K562 (cell line): ENCODE data around the gene ZCRB1.

Source experiments
- CTCF ChIP-seq, 3 experiments: IDR thresholded peaks in 2 of 3; conservative IDR thresholded peaks in 1 of 3; 2 replicates each; pipeline ENCODE4 v1.5.1; 2011 to 2012; ENCODE audit warnings: low read length in 3 of 3, mild to moderate bottlenecking in 3 of 3, control low read depth in 2 of 3, improper control_type of control experiment in 1 of 3, inconsistent platforms in 1 of 3, low read depth in 1 of 3, mixed read lengths in 1 of 3, moderate library complexity in 1 of 3; ENCODE audit not compliant: insufficient read depth in 2 of 3
- EP300 ChIP-seq: IDR thresholded peaks from 2 replicates; pipeline ENCODE4 v1.6.1; 2012; ENCODE audit warnings: low read length, improper control_type of control experiment
- FOXM1 ChIP-seq, 2 experiments: fragments of 450-650 bp in 1 of 2; sonication (generic) in 1 of 2; formaldehyde crosslinking in 1 of 2; IDR thresholded peaks; 2 replicates each; pipeline versions ENCODE4 v1.6.1 to v1.9.0; 2017 to 2022; ENCODE audit warnings: low read depth in 2 of 2, mild to moderate bottlenecking in 2 of 2, missing genetic modification reagents in 1 of 2, moderate library complexity in 1 of 2
- GABPA ChIP-seq: fragments of 200-800 bp; sonication (Bioruptor generic); conservative IDR thresholded peaks from 2 replicates; pipeline ENCODE4 v1.6.1; 2016; ENCODE audit warnings: low read depth, missing genetic modification characterization, missing compliant biosample characterization
- HMG20A ChIP-seq: fragments of 450-650 bp; formaldehyde crosslinking; conservative IDR thresholded peaks from 2 replicates; pipeline ENCODE4 v1.4.0; 2020; ENCODE audit warnings: mild to moderate bottlenecking, mixed read lengths
- JUNB ChIP-seq: fragments of 450-650 bp; formaldehyde crosslinking; conservative IDR thresholded peaks from 2 replicates; pipeline ENCODE4 v1.4.0; 2020; ENCODE audit warnings: mild to moderate bottlenecking
- NUFIP1 ChIP-seq: fragments of 450-650 bp; IDR thresholded peaks from 2 replicates; pipeline ENCODE4 v1.6.1; 2018; ENCODE audit not compliant: partially characterized antibody
- POLR2A ChIP-seq: fragments of 450-650 bp; conservative IDR thresholded peaks from 2 replicates; pipeline ENCODE4 v1.6.1; 2016
- TCF7L2 ChIP-seq: fragments of 150-350 bp; IDR thresholded peaks from 2 replicates; pipeline ENCODE4 v1.6.1; 2016; ENCODE audit warnings: low read depth, mild to moderate bottlenecking, low read length, moderate library complexity
- THAP7 ChIP-seq: fragments of 250-450 bp; sonication (Bioruptor Pico); IDR thresholded peaks from 2 replicates; pipeline ENCODE4 v1.5.0; 2021
- VEZF1 ChIP-seq: fragments of 200-800 bp; sonication (Bioruptor generic); IDR thresholded peaks from 2 replicates; pipeline ENCODE4 v1.6.1; 2017; ENCODE audit warnings: missing genetic modification characterization, missing compliant biosample characterization
- ZFP91 ChIP-seq: sonication (generic); formaldehyde crosslinking; IDR thresholded peaks from 2 replicates; pipeline ENCODE4 v1.8.0; 2022; ENCODE audit warnings: mild to moderate bottlenecking, missing genetic modification reagents
- ZNF639 ChIP-seq, 2 experiments: fragments of 200-800 bp in 1 of 2; sonication (Bioruptor generic) in 1 of 2; sonication (generic) in 1 of 2; formaldehyde crosslinking in 1 of 2; IDR thresholded peaks in 1 of 2; conservative IDR thresholded peaks in 1 of 2; 2 replicates each; pipeline versions ENCODE4 v1.5.0 to v1.6.1; 2016 to 2020; ENCODE audit warnings: missing compliant biosample characterization in 1 of 2, missing genetic modification characterization in 1 of 2, missing genetic modification reagents in 1 of 2

GRCh38 chr12:42338280-42338679 lies 12.4 kb upstream of the ZCRB1 start:
- TF ChIP-seq THAP7 (CRISPR knock-in tag) (no peak), HMG20A (CRISPR knock-in tag) (no peak), POLR2A (no peak), CTCF (IDR thresholded peaks at IDR 0.05 in 2 of 3, conservative IDR thresholded peaks at IDR 0.05 in 1 of 3; ENCODE audit: insufficient read depth in 2 of 3, low read depth in 1 of 3, low read length in 3 of 3) (no peak), GABPA (no peak), ZFP91 (CRISPR knock-in tag) (no peak), NUFIP1 (no peak), FOXM1 (IDR thresholded peaks at IDR 0.05; ENCODE audit: low read depth) (no peak), FOXM1 (CRISPR knock-in tag; IDR thresholded peaks at IDR 0.05; ENCODE audit: low read depth) (no peak), JUNB (CRISPR knock-in tag) (no peak), TCF7L2 (no peak), VEZF1 (CRISPR knock-in tag) (no peak), EP300 (no peak), ZNF639 (CRISPR knock-in tag; conservative IDR thresholded peaks at IDR 0.05 in 1 of 2, IDR thresholded peaks at IDR 0.05 in 1 of 2) (no peak)
